Nephron (organoid): ENCODE results near the gene RHOBTB1.
A peak's percentile ranks its signal among the peaks of the same experiment; 100 is the strongest.

Experiments
- H3K27ac Mint-ChIP-seq, 3 experiments: 2 replicates each; pipeline ENCODE4 v1.8.0; 2020; ENCODE audit warnings: mixed read lengths in 3 of 3, mild to moderate bottlenecking in 2 of 3, moderate library complexity in 1 of 3
- H3K27me3 Mint-ChIP-seq: 2 replicates; pipeline ENCODE4 v1.8.0; 2021; ENCODE audit warnings: low read depth, mild to moderate bottlenecking, moderate library complexity, mixed read lengths
- H3K36me3 Mint-ChIP-seq: 2 replicates; pipeline ENCODE4 v1.8.0; 2020; ENCODE audit warnings: low read depth, mixed read lengths
- H3K4me1 Mint-ChIP-seq: 2 replicates; pipeline ENCODE4 v1.8.0; 2020; ENCODE audit warnings: mixed read lengths
- H3K4me3 Mint-ChIP-seq, 3 experiments: 2 replicates each; pipeline ENCODE4 v1.8.0; 2020; ENCODE audit warnings: mild to moderate bottlenecking in 3 of 3, mixed read lengths in 3 of 3, moderate library complexity in 2 of 3
- H3K9me3 Mint-ChIP-seq: 2 replicates; pipeline ENCODE4 v1.8.0; 2020; ENCODE audit warnings: mixed read lengths
- TF ChIP-seq, protein P1 (sequence below), 3 experiments: fragments of 200-600 bp; sonication (generic); IDR thresholded peaks; one replicate each; pipeline ENCODE4 v1.5.0; 2021; ENCODE audit warnings: antibody characterized with exemption in 3 of 3; ENCODE audit not compliant: unreplicated experiment in 3 of 3

RHOBTB1 gene

DNA sequence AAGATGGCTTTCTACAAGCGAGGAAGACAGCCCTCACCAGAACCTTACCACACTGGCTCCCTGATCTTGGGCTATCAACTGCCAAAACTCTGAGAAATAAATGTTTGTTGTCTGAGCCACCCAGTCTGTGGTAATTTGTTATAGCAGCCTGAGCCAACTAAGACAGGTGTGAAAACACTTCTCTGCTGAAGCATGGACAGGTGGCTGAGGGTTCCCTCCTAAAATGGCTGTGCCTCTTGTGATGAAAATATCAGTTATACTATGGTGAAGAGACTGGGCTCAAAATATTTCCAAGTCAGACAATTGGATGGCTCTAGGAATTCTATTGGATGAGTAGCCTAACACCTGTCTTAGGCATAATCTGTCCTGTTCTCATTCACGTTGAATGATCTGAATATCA lies 87.6 kb downstream of the RHOBTB1 start:
- Mint-ChIP-seq H3K4me3 (no peak overlapping the region), H3K27me3 (peaks cover 3% of the 10 kb centered on the region), H3K27ac (no peak overlapping the region), H3K36me3 (no peaks in the 10 kb centered on the region), H3K4me1 (no peaks in the 10 kb centered on the region), H3K9me3 (no peaks in the 10 kb centered on the region)
- TF ChIP-seq, protein P1, sequence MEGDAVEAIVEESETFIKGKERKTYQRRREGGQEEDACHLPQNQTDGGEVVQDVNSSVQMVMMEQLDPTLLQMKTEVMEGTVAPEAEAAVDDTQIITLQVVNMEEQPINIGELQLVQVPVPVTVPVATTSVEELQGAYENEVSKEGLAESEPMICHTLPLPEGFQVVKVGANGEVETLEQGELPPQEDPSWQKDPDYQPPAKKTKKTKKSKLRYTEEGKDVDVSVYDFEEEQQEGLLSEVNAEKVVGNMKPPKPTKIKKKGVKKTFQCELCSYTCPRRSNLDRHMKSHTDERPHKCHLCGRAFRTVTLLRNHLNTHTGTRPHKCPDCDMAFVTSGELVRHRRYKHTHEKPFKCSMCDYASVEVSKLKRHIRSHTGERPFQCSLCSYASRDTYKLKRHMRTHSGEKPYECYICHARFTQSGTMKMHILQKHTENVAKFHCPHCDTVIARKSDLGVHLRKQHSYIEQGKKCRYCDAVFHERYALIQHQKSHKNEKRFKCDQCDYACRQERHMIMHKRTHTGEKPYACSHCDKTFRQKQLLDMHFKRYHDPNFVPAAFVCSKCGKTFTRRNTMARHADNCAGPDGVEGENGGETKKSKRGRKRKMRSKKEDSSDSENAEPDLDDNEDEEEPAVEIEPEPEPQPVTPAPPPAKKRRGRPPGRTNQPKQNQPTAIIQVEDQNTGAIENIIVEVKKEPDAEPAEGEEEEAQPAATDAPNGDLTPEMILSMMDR (IDR thresholded peaks at IDR 0.05; ENCODE audit: unreplicated experiment in 3 of 3): no peak

DNA sequence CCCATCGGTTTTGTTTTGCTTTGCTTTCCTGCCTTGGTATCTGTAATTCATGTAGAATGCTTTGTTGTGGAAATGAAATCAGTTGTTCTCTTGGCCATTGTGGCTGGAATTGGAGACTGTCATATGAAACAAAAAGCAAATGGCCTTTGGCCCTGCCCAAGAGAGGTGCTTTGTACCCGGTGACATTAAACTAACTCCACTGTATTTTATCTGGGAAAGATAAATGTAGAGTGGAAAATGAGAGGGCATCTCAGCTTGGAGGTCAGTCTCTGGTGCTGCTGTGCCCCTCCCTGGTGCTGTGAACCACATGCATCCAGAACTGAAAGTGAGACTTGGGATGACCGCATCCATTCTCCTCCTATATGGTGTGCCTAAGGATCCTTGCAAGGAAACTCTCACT lies 90.3 kb downstream of the RHOBTB1 start:
- TF ChIP-seq, protein P1 (IDR thresholded peaks at IDR 0.05; ENCODE audit: unreplicated experiment in 3 of 3): no peak
- no peak overlapping the region for H3K4me3 Mint-ChIP-seq
- peaks cover 6% of the 10 kb centered on the region for H3K4me1 Mint-ChIP-seq
- H3K36me3 Mint-ChIP-seq: no peaks in the 10 kb centered on the region
- no peak overlapping the region for H3K27ac Mint-ChIP-seq
- H3K9me3 Mint-ChIP-seq: peaks cover 2% of the 10 kb centered on the region
- peaks cover 3% of the 10 kb centered on the region for H3K27me3 Mint-ChIP-seq

DNA sequence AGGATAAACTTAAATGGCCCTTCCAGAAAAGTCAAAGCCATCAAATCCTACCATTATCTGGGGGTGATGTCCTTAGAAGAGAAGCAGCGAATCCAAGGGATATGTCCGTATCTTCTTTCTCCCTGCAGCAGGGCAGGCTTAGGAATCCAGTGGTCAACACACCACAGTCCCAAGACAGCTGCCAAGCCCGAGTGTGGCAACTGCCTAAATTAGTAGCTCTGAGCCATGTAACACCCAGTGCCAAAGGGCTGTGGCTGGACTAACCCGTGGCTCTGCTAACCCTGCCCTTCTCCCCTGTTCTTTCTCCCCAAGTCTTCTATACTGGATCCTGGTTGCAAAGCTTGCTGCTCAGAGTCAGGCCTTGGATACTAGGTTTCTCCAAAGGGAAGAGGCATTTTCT lies 90.9 kb downstream of the RHOBTB1 start:
- TF ChIP-seq, protein P1 (IDR thresholded peaks at IDR 0.05; ENCODE audit: unreplicated experiment in 3 of 3): no peak
- peaks cover 2% of the 10 kb centered on the region for H3K9me3 Mint-ChIP-seq
- H3K4me3 Mint-ChIP-seq: no peak overlapping the region
- no peaks in the 10 kb centered on the region for H3K36me3 Mint-ChIP-seq
- H3K27ac Mint-ChIP-seq: no peak overlapping the region
- H3K4me1 Mint-ChIP-seq: peaks cover 11% of the 10 kb centered on the region
- H3K27me3 Mint-ChIP-seq: peaks cover 3% of the 10 kb centered on the region

DNA sequence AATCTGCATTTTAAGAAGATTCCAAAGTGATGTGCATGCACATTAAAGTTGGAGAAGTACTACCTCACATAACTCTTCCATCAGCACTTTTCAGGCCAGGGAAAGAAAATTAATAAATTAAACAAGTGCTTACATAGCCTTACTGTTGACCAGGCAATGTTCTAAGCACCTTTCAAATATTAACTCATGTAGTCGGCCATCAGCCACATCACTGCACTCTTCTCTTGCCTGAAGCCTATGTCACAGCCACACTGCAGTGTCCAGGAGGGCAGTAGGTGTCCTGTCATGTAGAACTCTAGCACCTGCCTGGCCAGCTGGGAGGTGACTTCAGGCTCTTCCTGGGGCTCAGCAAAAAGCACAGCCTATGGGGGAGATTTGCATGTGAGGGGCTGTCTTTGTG lies 94.2 kb downstream of the RHOBTB1 start:
- TF ChIP-seq, protein P1 (IDR thresholded peaks at IDR 0.05; ENCODE audit: unreplicated experiment in 3 of 3): no peak

DNA sequence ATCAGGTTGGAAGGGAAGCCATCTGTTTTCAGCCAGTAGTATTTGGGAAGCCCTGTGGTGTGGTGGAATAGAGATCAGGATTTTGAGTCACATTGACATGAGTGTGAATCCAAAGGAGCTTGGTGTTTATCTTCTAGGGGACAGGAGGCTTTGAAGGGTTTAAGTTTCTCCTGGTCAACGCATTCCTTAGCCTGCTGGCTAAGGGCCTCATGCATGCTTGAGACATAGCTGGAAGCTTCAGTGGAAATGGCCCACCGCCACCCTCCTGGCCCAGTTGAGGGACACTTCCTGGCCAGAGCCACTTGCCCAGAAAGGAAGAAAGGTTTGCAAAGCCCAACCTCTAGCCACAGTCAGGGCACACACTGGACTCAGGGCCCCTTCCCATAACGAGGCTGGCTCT lies 94.8 kb downstream of the RHOBTB1 start:
- TF ChIP-seq, protein P1 (IDR thresholded peaks at IDR 0.05; ENCODE audit: unreplicated experiment in 3 of 3): no peak
- Mint-ChIP-seq H3K27me3 (no peaks in the 10 kb centered on the region), H3K9me3 (peaks cover 6% of the 10 kb centered on the region), H3K4me3 (no peak overlapping the region), H3K4me1 (peaks cover 16% of the 10 kb centered on the region), H3K27ac (peak overlapping the region; percentile 14 to 86 (median 65)), H3K36me3 (no peaks in the 10 kb centered on the region)

More for the DNA sequence above, 94.2 kb downstream of the RHOBTB1 start:
- Mint-ChIP-seq H3K27me3 (no peaks in the 10 kb centered on the region), H3K9me3 (peaks cover 6% of the 10 kb centered on the region), H3K4me1 (peaks cover 16% of the 10 kb centered on the region), H3K4me3 (no peak overlapping the region), H3K36me3 (no peaks in the 10 kb centered on the region), H3K27ac (peak overlapping the region in 1 of 3 experiments; percentile 14)

DNA sequence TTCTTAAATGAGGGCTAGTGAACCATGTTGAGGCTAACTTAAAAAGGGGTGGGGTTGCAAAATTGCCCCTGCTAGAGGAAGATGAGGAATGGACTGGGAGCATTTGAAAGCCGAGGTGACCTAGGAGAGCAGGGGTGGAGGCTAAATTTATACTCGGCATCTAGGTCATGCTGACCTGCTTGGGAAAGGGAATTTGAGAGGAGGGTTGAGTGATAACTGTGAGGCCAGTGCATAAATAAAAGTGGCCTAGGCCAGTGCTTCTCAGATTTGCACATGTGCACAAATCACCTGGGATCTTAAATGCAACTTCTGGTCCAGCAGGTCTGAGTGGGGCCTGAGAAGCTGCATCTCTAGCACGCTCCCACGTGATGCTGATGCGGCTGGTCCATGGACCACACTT lies 95.3 kb downstream of the RHOBTB1 start:
- peaks cover 6% of the 10 kb centered on the region for H3K9me3 Mint-ChIP-seq
- peak overlapping the region; percentile 65 to 90 (median 86) for H3K27ac Mint-ChIP-seq
- H3K4me3 Mint-ChIP-seq: no peak overlapping the region
- peaks cover 16% of the 10 kb centered on the region for H3K4me1 Mint-ChIP-seq
- TF ChIP-seq, protein P1 (IDR thresholded peaks at IDR 0.05; ENCODE audit: unreplicated experiment in 3 of 3): no peak
- H3K36me3 Mint-ChIP-seq: no peaks in the 10 kb centered on the region
- H3K27me3 Mint-ChIP-seq: no peaks in the 10 kb centered on the region
